Upper lobe of left lung (tissue), 4 donors: Measurements from ENCODE around the gene FARP1.

Experiments used
- CTCF ChIP-seq, 6 experiments: fragments of 450-650 bp in 4 of 6; fragments of 200-600 bp in 2 of 6; sonication (generic) in 2 of 6; IDR thresholded peaks; one replicate each; pipeline ENCODE4 v1.5.1; 2016 to 2019; ENCODE audit warnings: antibody characterized with exemption in 6 of 6
- POLR2AphosphoS5 ChIP-seq, 2 donors: sonication (generic); formaldehyde crosslinking; IDR thresholded peaks; one replicate each; pipeline ENCODE4 v1.5.1; 2017; ENCODE audit warnings: antibody characterized with exemption in 2 of 2

GRCh38 chr13:98334620-98335205 is 191.8 kb downstream of the FARP1 start:
- TF ChIP-seq POLR2AphosphoS5 (IDR thresholded peaks at IDR 0.05) (no peak), CTCF (IDR thresholded peaks at IDR 0.05) (no peak)
